ENCODE results near the gene ZNF592. TPM values are rescaled to one million over a fixed set of nuclear protein-coding genes. Genes with fewer than 3 reads are reported as not detected.

Gene ZNF592
- polyA plus RNA-seq, 2 of the 4 experiments (the other 2 are of a cell fraction): 12.4 to 13.9 TPM

DNA sequence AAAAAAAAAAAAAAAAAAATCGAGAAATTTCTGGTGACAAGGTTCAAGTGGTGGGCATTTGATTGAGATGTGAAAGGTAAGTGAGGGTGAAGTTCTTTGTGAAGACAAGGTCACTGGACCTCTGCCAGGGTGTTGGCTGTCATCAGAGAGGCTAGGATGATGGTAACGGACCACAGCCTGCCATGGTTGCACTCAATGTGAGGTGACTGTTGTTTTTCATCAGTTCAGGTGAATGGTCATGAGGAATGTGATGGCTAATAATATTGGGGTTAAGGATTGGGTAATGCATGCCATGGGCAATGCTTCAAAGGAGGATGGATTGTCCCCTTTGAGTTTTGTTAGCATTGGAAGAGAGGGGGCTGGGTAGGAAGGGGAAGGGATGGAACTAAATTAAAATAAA is 64.5 kb downstream of the ZNF592 start:
- Histone ChIP-seq H3K4me1 (peaks cover 4% of the 10 kb centered on the region), H3K9me3 (no peaks in the 10 kb centered on the region), H3K27ac (no peak overlapping the region), H3K4me3 (no peak overlapping the region), H3K4me2 (no peak overlapping the region)
- no peak for ATAC-seq
- ChIA-PET POLR2A (no interaction called here), CTCF (interaction anchor here (1.1 to 1.6 kb wide), 2 partner anchors 14 to 27 kb away, joined by 3 to 4 read pairs; no protein-coding TSS in a partner anchor)
- DNase-seq (ENCODE audit: low read depth in 1 of 2, low spot score in 1 of 2): no peak
- WGBS (ENCODE audit: missing lambda C conversion rate): 67% methylated on average over 2 of the region's 2 CpGs
- no peak for TF ChIP-seq KDM5A (IDR thresholded peaks at IDR 0.05)
- TF ChIP-seq, protein P1, sequence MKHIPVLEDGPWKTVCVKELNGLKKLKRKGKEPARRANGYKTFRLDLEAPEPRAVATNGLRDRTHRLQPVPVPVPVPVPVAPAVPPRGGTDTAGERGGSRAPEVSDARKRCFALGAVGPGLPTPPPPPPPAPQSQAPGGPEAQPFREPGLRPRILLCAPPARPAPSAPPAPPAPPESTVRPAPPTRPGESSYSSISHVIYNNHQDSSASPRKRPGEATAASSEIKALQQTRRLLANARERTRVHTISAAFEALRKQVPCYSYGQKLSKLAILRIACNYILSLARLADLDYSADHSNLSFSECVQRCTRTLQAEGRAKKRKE (CRISPR knock-in tag; IDR thresholded peaks at IDR 0.05; ENCODE audit: low read depth): no peak
- no peak for TF ChIP-seq ZFP36 (IDR thresholded peaks at IDR 0.05; ENCODE audit: borderline replicate concordance, partially characterized antibody)
- no peak for FAIRE-seq

DNA sequence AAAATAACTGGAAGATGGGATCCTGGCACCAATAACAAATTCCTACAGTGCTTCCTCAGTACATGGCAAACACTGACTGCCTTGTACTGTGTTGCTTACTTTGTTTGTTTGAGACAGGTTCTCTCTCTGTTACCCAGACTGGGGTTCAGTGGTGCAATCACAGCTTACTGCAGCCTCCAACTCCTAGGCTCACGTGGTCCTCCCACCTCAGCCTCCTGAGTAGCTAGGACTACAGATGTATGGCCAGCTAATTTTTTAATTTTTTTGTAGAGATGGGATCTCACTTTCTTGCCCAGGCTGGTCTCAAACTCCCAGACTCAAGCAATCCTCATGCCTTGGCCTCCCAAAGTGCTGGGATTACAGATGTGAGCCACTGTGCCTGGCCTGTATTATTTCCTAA is 65.0 kb downstream of the ZNF592 start:
- ATAC-seq: no peak
- FAIRE-seq: no peak
- ChIA-PET POLR2A (no interaction called here), CTCF (interaction anchor here (1.6 kb wide), 1 partner anchor 27 kb away, joined by 4 read pairs; no protein-coding TSS in a partner anchor)
- no peak overlapping the region for H3K27ac ChIP-seq
- DNase-seq (ENCODE audit: low read depth in 1 of 2, low spot score in 1 of 2): no peak
- H3K4me1 ChIP-seq: peaks cover 10% of the 10 kb centered on the region
- H3K9me3 ChIP-seq: no peaks in the 10 kb centered on the region
- no peak overlapping the region for H3K4me3 ChIP-seq
- 94% methylated on average over 1 of the region's 1 CpG for WGBS (ENCODE audit: missing lambda C conversion rate)
- no peak overlapping the region for H3K4me2 ChIP-seq
- no peak for TF ChIP-seq ZFP36 (IDR thresholded peaks at IDR 0.05; ENCODE audit: borderline replicate concordance, partially characterized antibody)
- TF ChIP-seq MAFK (IDR thresholded peaks at IDR 0.05; ENCODE audit: partially characterized antibody): no peak
- no peak for TF ChIP-seq HEYL (CRISPR knock-in tag; IDR thresholded peaks at IDR 0.05)
- no peak for TF ChIP-seq BHLHE40 (IDR thresholded peaks at IDR 0.05; ENCODE audit: low read depth, low read length)

DNA sequence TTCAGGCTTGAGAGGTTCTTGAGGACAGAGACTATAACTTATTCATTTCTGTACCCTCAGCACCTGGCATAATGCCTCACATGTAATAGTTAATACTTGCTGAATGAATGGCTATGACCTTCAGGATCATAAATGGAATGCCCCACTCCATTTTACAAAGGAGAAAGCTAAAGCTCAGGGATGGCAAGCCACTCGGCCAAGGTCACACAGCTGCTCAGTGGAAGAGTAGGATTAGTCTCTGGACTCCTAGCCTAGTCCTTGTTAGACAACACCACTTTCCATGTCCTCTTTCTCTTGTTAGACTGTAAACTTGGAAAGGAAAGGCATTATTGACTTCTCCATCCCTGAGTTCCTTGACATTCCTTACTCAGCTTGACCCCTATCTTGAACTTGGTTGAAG is 65.5 kb downstream of the ZNF592 start:
- ChIA-PET CTCF (interaction anchor here (1.6 kb wide), 1 partner anchor 26 kb away, joined by 4 read pairs; no protein-coding TSS in a partner anchor), POLR2A (no interaction called here)
- DNase-seq (ENCODE audit: low read depth in 1 of 2, low spot score in 1 of 2) (no peak), ATAC-seq (no peak), FAIRE-seq (no peak)
- H3K27ac ChIP-seq: no peak overlapping the region
- H3K4me2 ChIP-seq: no peak overlapping the region
- no peak overlapping the region for H3K4me3 ChIP-seq
- H3K9me3 ChIP-seq: no peaks in the 10 kb centered on the region
- 78% methylated on average over 1 of the region's 1 CpG for WGBS (ENCODE audit: missing lambda C conversion rate)
- TF ChIP-seq, protein P2, sequence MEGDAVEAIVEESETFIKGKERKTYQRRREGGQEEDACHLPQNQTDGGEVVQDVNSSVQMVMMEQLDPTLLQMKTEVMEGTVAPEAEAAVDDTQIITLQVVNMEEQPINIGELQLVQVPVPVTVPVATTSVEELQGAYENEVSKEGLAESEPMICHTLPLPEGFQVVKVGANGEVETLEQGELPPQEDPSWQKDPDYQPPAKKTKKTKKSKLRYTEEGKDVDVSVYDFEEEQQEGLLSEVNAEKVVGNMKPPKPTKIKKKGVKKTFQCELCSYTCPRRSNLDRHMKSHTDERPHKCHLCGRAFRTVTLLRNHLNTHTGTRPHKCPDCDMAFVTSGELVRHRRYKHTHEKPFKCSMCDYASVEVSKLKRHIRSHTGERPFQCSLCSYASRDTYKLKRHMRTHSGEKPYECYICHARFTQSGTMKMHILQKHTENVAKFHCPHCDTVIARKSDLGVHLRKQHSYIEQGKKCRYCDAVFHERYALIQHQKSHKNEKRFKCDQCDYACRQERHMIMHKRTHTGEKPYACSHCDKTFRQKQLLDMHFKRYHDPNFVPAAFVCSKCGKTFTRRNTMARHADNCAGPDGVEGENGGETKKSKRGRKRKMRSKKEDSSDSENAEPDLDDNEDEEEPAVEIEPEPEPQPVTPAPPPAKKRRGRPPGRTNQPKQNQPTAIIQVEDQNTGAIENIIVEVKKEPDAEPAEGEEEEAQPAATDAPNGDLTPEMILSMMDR (IDR thresholded peaks at IDR 0.05): no peak
- TF ChIP-seq SMC3 (IDR thresholded peaks at IDR 0.05): no peak
- TF ChIP-seq BHLHE40 (IDR thresholded peaks at IDR 0.05; ENCODE audit: low read depth, low read length): no peak
- TF ChIP-seq RAD21 (conservative IDR thresholded peaks at IDR 0.05 in 1 of 2, IDR thresholded peaks at IDR 0.05 in 1 of 2): no peak
- no peak for TF ChIP-seq CBX2 (IDR thresholded peaks at IDR 0.05; ENCODE audit: borderline replicate concordance, low read depth)
- TF ChIP-seq EHF (CRISPR knock-in tag; IDR thresholded peaks at IDR 0.05): no peak
- TF ChIP-seq ESRRA (IDR thresholded peaks at IDR 0.05; ENCODE audit: borderline replicate concordance, low read length): no peak
- TF ChIP-seq FOSL2 (IDR thresholded peaks at IDR 0.05): no peak
- TF ChIP-seq FOSL2 (CRISPR knock-in tag; IDR thresholded peaks at IDR 0.05): no peak
- no peak for TF ChIP-seq FOSB (CRISPR knock-in tag; IDR thresholded peaks at IDR 0.05)
- TF ChIP-seq ZSCAN20 (CRISPR knock-in tag; IDR thresholded peaks at IDR 0.05): no peak
- TF ChIP-seq HOXB5 (CRISPR knock-in tag; IDR thresholded peaks at IDR 0.05): no peak
- TF ChIP-seq ZNF302 (CRISPR knock-in tag; IDR thresholded peaks at IDR 0.05): no peak
- TF ChIP-seq HDAC2 (IDR thresholded peaks at IDR 0.05): no peak
- TF ChIP-seq, protein P3, sequence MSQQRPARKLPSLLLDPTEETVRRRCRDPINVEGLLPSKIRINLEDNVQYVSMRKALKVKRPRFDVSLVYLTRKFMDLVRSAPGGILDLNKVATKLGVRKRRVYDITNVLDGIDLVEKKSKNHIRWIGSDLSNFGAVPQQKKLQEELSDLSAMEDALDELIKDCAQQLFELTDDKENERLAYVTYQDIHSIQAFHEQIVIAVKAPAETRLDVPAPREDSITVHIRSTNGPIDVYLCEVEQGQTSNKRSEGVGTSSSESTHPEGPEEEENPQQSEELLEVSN (IDR thresholded peaks at IDR 0.05; ENCODE audit: borderline replicate concordance, low read depth): no peak
- no peak for TF ChIP-seq JUNB (IDR thresholded peaks at IDR 0.05)
- TF ChIP-seq, protein P4, sequence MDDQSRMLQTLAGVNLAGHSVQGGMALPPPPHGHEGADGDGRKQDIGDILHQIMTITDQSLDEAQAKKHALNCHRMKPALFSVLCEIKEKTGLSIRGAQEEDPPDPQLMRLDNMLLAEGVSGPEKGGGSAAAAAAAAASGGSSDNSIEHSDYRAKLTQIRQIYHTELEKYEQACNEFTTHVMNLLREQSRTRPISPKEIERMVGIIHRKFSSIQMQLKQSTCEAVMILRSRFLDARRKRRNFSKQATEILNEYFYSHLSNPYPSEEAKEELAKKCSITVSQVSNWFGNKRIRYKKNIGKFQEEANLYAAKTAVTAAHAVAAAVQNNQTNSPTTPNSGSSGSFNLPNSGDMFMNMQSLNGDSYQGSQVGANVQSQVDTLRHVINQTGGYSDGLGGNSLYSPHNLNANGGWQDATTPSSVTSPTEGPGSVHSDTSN (IDR thresholded peaks at IDR 0.05): no peak
- H3K4me1 ChIP-seq: peaks cover 15% of the 10 kb centered on the region
